Muscle layer of duodenum (tissue), 2 donors: ENCODE measurements around the gene TAF6L.
A peak's percentile ranks its signal among the peaks of the same experiment; 100 is the strongest.

Experiments used
- H3K27ac ChIP-seq: one replicate; pipeline ENCODE4 v1.7.0; 2013; ENCODE audit warnings: mild to moderate bottlenecking, low read length
- H3K27me3 ChIP-seq: one replicate; pipeline ENCODE4 v1.7.0; 2013; ENCODE audit warnings: low read depth, mild to moderate bottlenecking, control low read depth, low read length
- H3K36me3 ChIP-seq, 2 donors: one replicate each; pipeline ENCODE4 v1.7.0; 2013; ENCODE audit warnings: low read length in 2 of 2, control low read depth in 1 of 2, mild to moderate bottlenecking in 1 of 2; ENCODE audit not compliant: insufficient read depth in 2 of 2, control insufficient read depth in 1 of 2
- H3K4me1 ChIP-seq, 2 donors: one replicate each; pipeline ENCODE4 v1.7.0; 2013; ENCODE audit warnings: low read length in 2 of 2, mild to moderate bottlenecking in 2 of 2, control low read depth in 1 of 2, moderate library complexity in 1 of 2; ENCODE audit not compliant: insufficient read depth in 2 of 2, control insufficient read depth in 1 of 2
- H3K4me3 ChIP-seq, 2 donors: one replicate each; pipeline ENCODE4 v1.7.0; 2013; ENCODE audit warnings: low read length in 2 of 2, low read depth in 1 of 2, mild to moderate bottlenecking in 1 of 2
- H3K9me3 ChIP-seq, 2 donors: one replicate each; pipeline ENCODE4 v1.7.0; 2013; ENCODE audit warnings: low read length in 2 of 2, control low read depth in 1 of 2, mild to moderate bottlenecking in 1 of 2; ENCODE audit not compliant: control insufficient read depth in 1 of 2
- donor health status: healthy.

The TAF6L gene

GRCh38 chr11:62770778-62771143 lies 435 bp upstream of the TAF6L start:
- no peaks in the 10 kb centered on the region for H3K9me3 ChIP-seq
- H3K4me1 ChIP-seq, result peaks cover 0 to 18% of the 10 kb centered on the region in 2 donors
- H3K4me3 ChIP-seq, result peak overlapping the region; percentile 73 to 77
- peaks cover 16 to 22% of the 10 kb centered on the region in 2 donors for H3K36me3 ChIP-seq
- no peaks in the 10 kb centered on the region for H3K27me3 ChIP-seq
- peak overlapping the region; percentile 62 for H3K27ac ChIP-seq

- Histone ChIP-seq H3K36me3 (peaks cover 20 to 28% of the 10 kb centered on the region in 2 donors), H3K4me1 (peaks cover 0 to 18% of the 10 kb centered on the region in 2 donors), H3K9me3 (no peaks in the 10 kb centered on the region), H3K27ac (no peak overlapping the region), H3K27me3 (no peaks in the 10 kb centered on the region), H3K4me3 (no peak overlapping the region)
Observed at GRCh38 chr11:62774407-62774806, 3.2 kb downstream of the TAF6L start.

GRCh38 chr11:62775646-62776045 lies 4.5 kb downstream of the TAF6L start:
- Histone ChIP-seq H3K27me3 (no peaks in the 10 kb centered on the region), H3K4me3 (no peak overlapping the region), H3K9me3 (no peaks in the 10 kb centered on the region), H3K4me1 (peaks cover 0 to 8% of the 10 kb centered on the region in 2 donors), H3K27ac (no peak overlapping the region), H3K36me3 (peaks cover 20 to 28% of the 10 kb centered on the region in 2 donors)

- Histone ChIP-seq H3K4me3 (no peak overlapping the region), H3K27me3 (no peaks in the 10 kb centered on the region), H3K4me1 (no peaks in the 10 kb centered on the region), H3K9me3 (no peaks in the 10 kb centered on the region), H3K36me3 (peaks cover 24 to 34% of the 10 kb centered on the region in 2 donors), H3K27ac (no peak overlapping the region)
Observed at GRCh38 chr11:62777389-62777788, 6.2 kb downstream of the TAF6L start.

GRCh38 chr11:62778441-62778840 lies 7.2 kb downstream of the TAF6L start:
- H3K27ac ChIP-seq, result no peak overlapping the region
- H3K9me3 ChIP-seq, result no peaks in the 10 kb centered on the region
- H3K4me3 ChIP-seq, result no peak overlapping the region
- no peaks in the 10 kb centered on the region for H3K27me3 ChIP-seq
- H3K36me3 ChIP-seq, result peaks cover 30 to 39% of the 10 kb centered on the region in 2 donors
- no peaks in the 10 kb centered on the region for H3K4me1 ChIP-seq

- H3K4me3 ChIP-seq, result no peak overlapping the region
- H3K27me3 ChIP-seq, result no peaks in the 10 kb centered on the region
- no peaks in the 10 kb centered on the region for H3K9me3 ChIP-seq
- no peak overlapping the region for H3K27ac ChIP-seq
- H3K36me3 ChIP-seq, result peaks cover 20 to 23% of the 10 kb centered on the region in 2 donors
- peaks cover 6 to 9% of the 10 kb centered on the region in 2 donors for H3K4me1 ChIP-seq
Observed at GRCh38 chr11:62782753-62783152, 11.6 kb downstream of the TAF6L start.

GRCh38 chr11:62786318-62787004 lies 15.3 kb downstream of the TAF6L start:
- Histone ChIP-seq H3K4me3 (peak overlapping the region; percentile 98), H3K4me1 (peaks cover 14 to 45% of the 10 kb centered on the region in 2 donors), H3K9me3 (no peaks in the 10 kb centered on the region), H3K36me3 (peaks cover 22 to 31% of the 10 kb centered on the region in 2 donors), H3K27ac (peak overlapping the region; percentile 94), H3K27me3 (no peaks in the 10 kb centered on the region)

GRCh38 chr11:62787005-62787759 lies 16.0 kb downstream of the TAF6L start, which contains the start of gene TMEM179B:
Gene TMEM179B, plus strand, starts transcription at chr11:62787402. Its CDS starts 30 bp downstream, at chr11:62787432.
- Histone ChIP-seq H3K9me3 (no peaks in the 10 kb centered on the region), H3K36me3 (peaks cover 19 to 27% of the 10 kb centered on the region in 2 donors), H3K4me3 (peak within 1 kb of the TSS; percentile 98), H3K27me3 (no peaks in the 10 kb centered on the region), H3K4me1 (peaks cover 16 to 50% of the 10 kb centered on the region in 2 donors), H3K27ac (peak within 1 kb of the TSS; percentile 94)

GRCh38 chr11:62788991-62789390 lies 17.8 kb downstream of the TAF6L start:
- Histone ChIP-seq H3K27me3 (no peaks in the 10 kb centered on the region), H3K36me3 (peaks cover 16 to 32% of the 10 kb centered on the region in 2 donors), H3K4me3 (no peak overlapping the region), H3K27ac (no peak overlapping the region), H3K4me1 (peaks cover 22 to 57% of the 10 kb centered on the region in 2 donors), H3K9me3 (no peaks in the 10 kb centered on the region)

- H3K36me3 ChIP-seq, result peaks cover 22 to 38% of the 10 kb centered on the region in 2 donors
Observed at GRCh38 chr11:62789576-62789975, 18.4 kb downstream of the TAF6L start.

GRCh38 chr11:62791501-62792201 lies 20.5 kb downstream of the TAF6L start, which contains the start of gene TMEM223:
Gene TMEM223, minus strand, starts transcription at chr11:62792006. Its CDS starts 12 bp downstream, at chr11:62791994.
- Histone ChIP-seq H3K27me3 (no peaks in the 10 kb centered on the region), H3K36me3 (peaks cover 39 to 57% of the 10 kb centered on the region in 2 donors), H3K9me3 (no peaks in the 10 kb centered on the region), H3K4me1 (peaks cover 16 to 48% of the 10 kb centered on the region in 2 donors), H3K4me3 (peak within 1 kb of the TSS; percentile 78 to 94), H3K27ac (peak within 1 kb of the TSS; percentile 53)

More at GRCh38 chr11:62789576-62789975, 18.4 kb downstream of the TAF6L start:
- H3K4me3 ChIP-seq, result no peak overlapping the region
- H3K9me3 ChIP-seq, result no peaks in the 10 kb centered on the region
- H3K27ac ChIP-seq, result no peak overlapping the region
- H3K27me3 ChIP-seq, result no peaks in the 10 kb centered on the region
- peaks cover 22 to 57% of the 10 kb centered on the region in 2 donors for H3K4me1 ChIP-seq
